GM10266 (cell line): ENCODE data around the gene TMEM150C.

ENCODE experiments used
- DNase-seq: peaks from one replicate; pipeline ENCODE4 v3.0.0; 2012; ENCODE audit errors: extremely low spot score
- CTCF ChIP-seq: IDR thresholded peaks from 2 replicates; pipeline ENCODE4 v1.5.1; 2012; ENCODE audit warnings: mild to moderate bottlenecking, low read depth; ENCODE audit not compliant: control insufficient read depth, insufficient read depth; ENCODE audit errors: missing control alignments

Gene TMEM150C

GRCh38 chr4:82500435-82501153, 61.2 kb downstream of the TMEM150C start:
- no peak for TF ChIP-seq CTCF
- no peak for DNase-seq

GRCh38 chr4:82499738-82500434, 61.9 kb downstream of the TMEM150C start:
- DNase-seq = no peak
- TF ChIP-seq CTCF = no peak

DNA sequence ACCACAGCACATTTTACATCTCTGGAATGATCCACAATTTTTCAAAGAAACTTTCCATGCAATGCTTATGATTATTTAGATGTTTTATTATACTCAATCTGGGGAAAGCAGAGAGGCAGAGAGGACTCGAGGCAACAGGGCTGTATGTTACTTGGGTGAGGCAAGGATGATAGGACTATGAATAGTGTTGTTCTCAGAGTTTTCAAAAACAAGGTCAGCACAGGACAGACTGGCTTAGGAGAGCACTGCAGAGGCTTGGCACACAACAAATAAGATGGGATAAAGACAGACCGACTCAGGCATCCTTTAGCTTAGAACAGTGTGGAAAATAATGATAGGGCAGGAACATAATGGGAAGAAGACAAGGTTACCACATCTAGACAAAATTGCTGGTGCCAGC, 65.4 kb downstream of the TMEM150C start:
- no peak for DNase-seq
- TF ChIP-seq CTCF = no peak

DNA sequence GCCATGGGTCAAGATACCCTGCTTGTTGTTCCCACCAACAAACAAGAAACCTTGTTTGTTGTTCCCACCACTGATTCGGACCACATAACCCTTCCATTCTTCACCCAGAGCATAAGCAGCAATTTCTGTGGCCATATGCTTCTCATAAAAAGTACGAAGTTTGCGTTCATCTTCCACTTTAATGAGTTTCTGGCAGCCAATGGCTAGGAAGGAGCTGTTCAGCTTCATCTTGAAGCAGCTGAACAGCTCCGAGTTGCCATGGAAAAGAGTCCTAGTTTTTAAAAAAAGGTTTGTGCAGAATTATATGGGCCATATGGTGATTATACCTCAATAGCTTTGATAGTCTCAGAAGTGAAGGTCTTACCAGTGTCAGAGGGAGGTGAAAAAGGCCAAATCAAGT, 66.1 kb downstream of the TMEM150C start:
- no peak for TF ChIP-seq CTCF
- no peak for DNase-seq

DNA sequence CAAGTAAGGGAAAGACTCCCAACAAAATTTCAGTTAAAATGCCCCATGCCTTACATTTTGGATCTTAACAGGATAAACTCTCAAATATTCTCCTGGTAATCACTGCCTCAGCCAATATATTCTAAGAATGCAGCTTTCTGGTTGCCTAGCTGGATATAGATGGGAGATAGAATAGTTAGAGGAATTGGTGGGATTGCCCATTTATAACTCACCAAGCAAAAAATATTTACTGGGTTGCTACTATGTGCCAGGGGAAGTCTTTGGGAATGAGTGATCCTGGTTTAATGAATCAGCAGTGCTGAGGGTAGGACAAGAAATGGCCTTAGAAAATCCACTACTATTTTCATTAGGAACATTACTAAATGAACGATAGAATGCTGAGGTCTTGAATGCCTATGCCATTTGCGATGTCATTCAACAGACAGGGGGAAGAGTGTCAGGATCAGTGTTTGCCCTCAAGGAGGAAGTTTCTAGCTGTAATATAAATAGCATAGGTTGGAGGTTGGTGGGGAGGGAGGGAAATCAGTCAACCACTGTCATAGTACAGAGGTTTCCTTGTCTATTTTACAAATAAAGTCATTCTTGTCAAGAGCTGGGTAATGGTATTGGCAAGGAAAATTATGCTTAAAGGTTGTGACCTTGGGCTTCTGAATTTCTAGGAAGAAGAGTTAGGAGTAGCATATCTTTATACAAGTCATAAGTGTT, 67.9 kb downstream of the TMEM150C start:
- DNase-seq = no peak
- TF ChIP-seq CTCF = no peak

DNA sequence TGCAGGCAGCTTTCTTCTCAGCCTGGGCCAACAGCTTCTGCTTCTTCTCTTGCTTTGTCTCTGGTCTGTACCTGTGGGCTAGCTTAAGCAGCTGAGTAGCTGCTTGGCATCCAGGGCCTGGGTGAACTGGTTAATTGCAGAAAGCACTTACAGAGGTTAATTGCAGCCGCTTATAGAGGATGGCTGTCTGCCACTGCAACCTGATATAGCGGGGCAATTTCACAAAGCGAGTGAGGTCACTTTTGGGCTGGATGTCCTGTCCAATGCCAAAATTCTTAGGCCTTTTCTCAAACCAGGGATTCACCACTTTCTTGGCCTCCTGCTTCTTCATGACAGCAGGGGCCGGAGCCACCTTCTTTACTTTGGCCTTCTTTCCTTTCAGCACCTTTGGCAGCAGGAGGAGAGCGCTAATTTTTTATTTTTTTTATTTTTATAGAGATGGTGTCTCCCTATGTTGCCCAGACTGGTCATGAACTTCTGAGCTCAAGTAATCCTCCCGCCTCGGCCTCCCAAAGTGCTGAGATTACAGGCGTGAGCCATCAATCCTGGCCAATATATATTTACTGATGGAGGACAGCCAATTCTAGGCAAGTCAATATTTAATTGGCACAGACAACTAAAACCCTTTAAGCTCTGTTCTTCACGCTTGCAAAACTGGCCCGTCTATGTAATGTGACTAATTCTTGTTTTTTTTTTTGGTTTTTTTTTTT, 70.4 kb downstream of the TMEM150C start:
- TF ChIP-seq CTCF = no peak
- no peak for DNase-seq
